Body of pancreas (tissue), 4 donors: ENCODE measurements around the gene ROBO1. TPM values are rescaled to one million over a fixed set of nuclear protein-coding genes. Genes with fewer than 3 reads are reported as not detected.

Experiments used
- ATAC-seq: fragments of 150-250 bp; one replicate; pipeline ENCODE4 v1.9.1; 2016
- DNase-seq, 4 donors: peaks; one replicate each; pipeline ENCODE4 v3.0.0-alpha.2; 2019
- H3K27ac ChIP-seq, 4 donors: fragments of 200-600 bp; sonication (generic); 1 replicate in 3 of 4; 2 replicates in 1 of 4; pipeline versions ENCODE4 v1.5.1 to v1.6.1; 2016 to 2019; ENCODE audit warnings: mild to moderate bottlenecking in 1 of 4, mixed read lengths in 1 of 4, moderate library complexity in 1 of 4
- H3K27me3 ChIP-seq, 2 donors: fragments of 200-600 bp; sonication (generic); one replicate each; pipeline ENCODE4 v1.6.0; 2016; ENCODE audit warnings: mild to moderate bottlenecking in 1 of 2
- H3K36me3 ChIP-seq, 2 donors: fragments of 200-600 bp; sonication (generic); replicated peaks in 1 of 2; 2 replicates each; pipeline ENCODE4 v1.5.1; 2016; ENCODE audit warnings: low read depth in 2 of 2; ENCODE audit not compliant: insufficient read depth in 1 of 2
- H3K4me1 ChIP-seq: fragments of 200-600 bp; sonication (generic); one replicate; pipeline ENCODE4 v1.6.0; 2016
- H3K4me3 ChIP-seq, 2 donors: fragments of 200-600 bp; sonication (generic); 1 replicate in 1 of 2; 2 replicates in 1 of 2; pipeline ENCODE4 v1.5.1; 2016 to 2019
- H3K9me3 ChIP-seq, 3 donors: fragments of 200-600 bp; sonication (generic); 1 replicate in 2 of 3; 2 replicates in 1 of 3; pipeline ENCODE4 v1.5.1; 2016
- POLR2A ChIP-seq, 3 donors: fragments of 450-650 bp; IDR thresholded peaks; one replicate each; pipeline ENCODE4 v1.6.1; 2016; ENCODE audit warnings: antibody characterized with exemption in 3 of 3, mild to moderate bottlenecking in 2 of 3
- WGBS, 2 donors: methylation state at CpG; one replicate each; pipeline ENCODE4 v1.1.5; 2017; 5-methylcytosine and 5-hydroxymethylcytosine counted together
- intact Hi-C: fragments of 100-400 bp; cut with DNase I; formaldehyde crosslinking; loops from one replicate; pipeline ENCODE4 v1.15.1; 2023
- total RNA-seq, 2 donors: library from RNA; depleted of rRNA; stranded (reverse); fragments of >200 nt; gene quantifications; one replicate each; pipeline ENCODE4 v1.1.0, GENCODE V29; 2016
- TF ChIP-seq, protein P1 (sequence below), 7 experiments: fragments of 450-650 bp in 4 of 7; fragments of 200-600 bp in 3 of 7; sonication (generic) in 3 of 7; IDR thresholded peaks; one replicate each; pipeline ENCODE4 v1.5.1; 2016 to 2019; ENCODE audit warnings: antibody characterized with exemption in 7 of 7

Gene ROBO1
- total RNA-seq, 2 donors from 2014 or later = 3.9 to 9.9 TPM

DNA sequence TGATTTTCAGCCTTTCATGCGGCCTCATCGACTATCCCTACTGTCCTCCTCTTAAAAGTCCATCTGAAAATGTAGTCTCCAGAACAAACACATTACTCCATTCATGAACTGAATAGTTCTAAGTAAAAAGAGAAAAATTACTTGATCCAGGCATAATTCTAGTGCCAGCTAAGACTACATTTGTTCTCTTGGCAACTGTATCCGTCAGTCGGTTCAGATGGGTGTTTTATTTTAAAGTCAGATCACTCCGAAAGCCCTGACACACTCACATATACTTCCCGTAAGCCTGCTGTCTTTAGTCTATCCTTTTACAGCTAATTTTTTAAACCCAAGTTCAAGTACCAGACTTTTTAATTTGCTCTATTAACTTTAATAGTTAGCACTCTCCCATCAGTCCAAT, 1102.7 kb downstream of the ROBO1 start:
- Histone ChIP-seq H3K4me3 (no peak overlapping the region), H3K9me3 (no peaks in the 10 kb centered on the region), H3K27ac (no peak overlapping the region), H3K36me3 (no peaks in the 10 kb centered on the region), H3K4me1 (no peaks in the 10 kb centered on the region), H3K27me3 (no peaks in the 10 kb centered on the region)
- no peak for ATAC-seq
- WGBS, 2 donors = 65 to 76% methylated on average over 6 of the region's 6 CpGs
- no peak for TF ChIP-seq POLR2A (IDR thresholded peaks at IDR 0.05)
- TF ChIP-seq, protein P1, sequence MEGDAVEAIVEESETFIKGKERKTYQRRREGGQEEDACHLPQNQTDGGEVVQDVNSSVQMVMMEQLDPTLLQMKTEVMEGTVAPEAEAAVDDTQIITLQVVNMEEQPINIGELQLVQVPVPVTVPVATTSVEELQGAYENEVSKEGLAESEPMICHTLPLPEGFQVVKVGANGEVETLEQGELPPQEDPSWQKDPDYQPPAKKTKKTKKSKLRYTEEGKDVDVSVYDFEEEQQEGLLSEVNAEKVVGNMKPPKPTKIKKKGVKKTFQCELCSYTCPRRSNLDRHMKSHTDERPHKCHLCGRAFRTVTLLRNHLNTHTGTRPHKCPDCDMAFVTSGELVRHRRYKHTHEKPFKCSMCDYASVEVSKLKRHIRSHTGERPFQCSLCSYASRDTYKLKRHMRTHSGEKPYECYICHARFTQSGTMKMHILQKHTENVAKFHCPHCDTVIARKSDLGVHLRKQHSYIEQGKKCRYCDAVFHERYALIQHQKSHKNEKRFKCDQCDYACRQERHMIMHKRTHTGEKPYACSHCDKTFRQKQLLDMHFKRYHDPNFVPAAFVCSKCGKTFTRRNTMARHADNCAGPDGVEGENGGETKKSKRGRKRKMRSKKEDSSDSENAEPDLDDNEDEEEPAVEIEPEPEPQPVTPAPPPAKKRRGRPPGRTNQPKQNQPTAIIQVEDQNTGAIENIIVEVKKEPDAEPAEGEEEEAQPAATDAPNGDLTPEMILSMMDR (IDR thresholded peaks at IDR 0.05) = no peak
- no peak for DNase-seq
- intact Hi-C loops = loop anchor here (10.0 kb wide), 1 partner anchor 700 kb away; no protein-coding TSS in a partner anchor

DNA sequence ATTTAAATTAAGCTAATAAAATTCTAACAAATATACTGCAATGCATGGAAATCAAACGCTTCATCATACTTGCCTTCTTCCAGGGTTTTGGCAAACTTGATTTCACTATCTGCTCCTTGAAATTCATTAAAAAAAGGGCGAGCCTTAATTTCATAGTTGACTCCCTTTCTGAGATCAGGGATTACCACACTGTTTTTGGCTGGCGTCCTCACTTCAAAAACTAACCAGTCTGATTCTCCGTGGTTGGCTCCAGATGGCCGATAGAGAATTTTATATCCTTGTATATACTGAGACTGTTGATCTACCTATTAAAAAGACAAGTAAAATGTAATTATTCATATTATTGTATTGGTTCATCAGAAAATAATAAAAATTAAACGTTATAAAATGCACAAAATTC, 1106.8 kb downstream of the ROBO1 start:
- Histone ChIP-seq H3K27ac (no peak overlapping the region), H3K4me1 (no peaks in the 10 kb centered on the region), H3K9me3 (no peaks in the 10 kb centered on the region), H3K27me3 (no peaks in the 10 kb centered on the region), H3K36me3 (no peaks in the 10 kb centered on the region), H3K4me3 (no peak overlapping the region)
- intact Hi-C loops = loop anchor here (5.0 to 10.0 kb wide), 2 partner anchors 376 to 704 kb away; no protein-coding TSS in a partner anchor
- TF ChIP-seq, protein P1 (IDR thresholded peaks at IDR 0.05) = no peak
- no peak for TF ChIP-seq POLR2A (IDR thresholded peaks at IDR 0.05)
- ATAC-seq (no peak), DNase-seq (peak in 1 of 4 donors; percentile 6)
- 68 to 72% methylated on average over 6 of the region's 6 CpGs for WGBS, 2 donors

DNA sequence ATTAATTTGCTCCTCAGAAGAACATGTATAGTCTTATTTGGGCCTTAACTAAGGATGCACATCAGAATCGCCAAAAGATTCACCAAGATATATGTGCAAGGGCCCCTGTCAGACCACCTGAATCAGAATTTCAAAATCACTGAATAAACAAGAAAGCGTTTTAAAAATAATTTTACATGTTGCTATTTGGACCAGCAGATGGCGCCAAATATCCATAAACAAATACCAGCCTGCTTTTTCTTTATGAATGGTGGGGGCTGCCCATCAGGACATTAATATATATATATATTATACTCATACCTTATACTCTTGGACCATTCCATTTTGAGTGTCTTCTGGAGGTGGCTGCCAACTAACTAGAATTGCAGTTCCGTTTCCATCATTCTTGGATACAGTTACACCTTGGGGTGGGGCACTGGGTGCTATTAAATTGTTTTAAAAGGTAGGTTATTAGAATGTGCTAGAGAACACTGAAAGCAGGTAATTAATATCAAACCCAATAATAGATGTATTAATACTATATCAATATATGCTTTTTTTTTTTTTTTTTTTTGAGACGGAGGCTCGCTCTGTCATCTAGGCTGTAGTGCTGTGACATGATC, 1108.3 kb downstream of the ROBO1 start:
- Histone ChIP-seq H3K4me3 (no peak overlapping the region), H3K27me3 (no peaks in the 10 kb centered on the region), H3K27ac (no peak overlapping the region), H3K9me3 (no peaks in the 10 kb centered on the region), H3K36me3 (no peaks in the 10 kb centered on the region), H3K4me1 (no peaks in the 10 kb centered on the region)
- intact Hi-C loops = loop anchor here (5.0 kb wide), 1 partner anchor 363 kb away; no protein-coding TSS in a partner anchor
- no peak for TF ChIP-seq POLR2A (IDR thresholded peaks at IDR 0.05)
- TF ChIP-seq, protein P1 (IDR thresholded peaks at IDR 0.05) = peak; percentile 42 to 66 (median 62)
- 40 to 48% methylated on average over 6 of the region's 6 CpGs for WGBS, 2 donors
- DNase-seq (peak in 3 of 4 donors; percentile 28 to 48 (median 39)), ATAC-seq (no peak)

DNA sequence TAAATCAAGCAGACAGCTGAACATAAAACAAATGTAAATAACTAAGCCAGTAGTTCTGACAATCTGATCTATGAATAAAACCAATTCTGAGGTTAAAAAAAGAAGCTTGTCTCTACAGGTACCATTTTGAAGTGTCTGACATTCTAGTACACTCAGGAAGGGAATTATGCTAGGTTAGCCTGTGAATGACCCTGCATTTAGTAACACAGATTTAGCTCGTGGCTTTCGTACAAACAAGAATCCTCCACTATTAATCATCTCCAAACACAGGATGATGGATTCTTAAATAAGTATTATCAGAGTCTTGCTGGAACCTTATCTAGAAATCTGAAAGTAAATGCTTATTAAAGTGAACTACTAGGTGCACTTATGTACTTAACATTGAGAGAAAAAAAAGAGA, 1120.1 kb downstream of the ROBO1 start:
- TF ChIP-seq, protein P1 (IDR thresholded peaks at IDR 0.05) = no peak
- TF ChIP-seq POLR2A (IDR thresholded peaks at IDR 0.05) = no peak
- no peaks in the 10 kb centered on the region for H3K27me3 ChIP-seq
- H3K27ac ChIP-seq = no peak overlapping the region
- 2 to 21% methylated on average over 2 of the region's 2 CpGs for WGBS, 2 donors
- no peak overlapping the region for H3K4me3 ChIP-seq
- H3K9me3 ChIP-seq = no peaks in the 10 kb centered on the region
- intact Hi-C loops = no loop called here
- no peaks in the 10 kb centered on the region for H3K36me3 ChIP-seq
- DNase-seq (no peak), ATAC-seq (no peak)
- H3K4me1 ChIP-seq = peaks cover 4% of the 10 kb centered on the region
